Liver (tissue), 3 donors: ENCODE data around the gene KRCC1.

Experiments
- EGR1 ChIP-seq, 2 donors: IDR thresholded peaks; 2 replicates each; pipeline ENCODE4 v1.6.1; 2016 to 2018; ENCODE audit warnings: antibody characterized with exemption in 2 of 2, low read depth in 2 of 2
- FOXA1 ChIP-seq: IDR thresholded peaks from 2 replicates; pipeline ENCODE4 v1.6.1; 2016; ENCODE audit warnings: antibody characterized with exemption
- HNF4A ChIP-seq, 2 donors: conservative IDR thresholded peaks; 2 replicates each; pipeline ENCODE4 v1.6.1; 2016; ENCODE audit warnings: antibody characterized with exemption in 2 of 2, mild to moderate bottlenecking in 2 of 2
- HNF4G ChIP-seq: IDR thresholded peaks from 2 replicates; pipeline ENCODE4 v1.6.1; 2016; ENCODE audit warnings: antibody characterized with exemption
- JUND ChIP-seq, 2 donors: IDR thresholded peaks; 2 replicates each; pipeline ENCODE4 v1.6.1; 2016; ENCODE audit warnings: antibody characterized with exemption in 2 of 2
- MAX ChIP-seq: IDR thresholded peaks from 2 replicates; pipeline ENCODE4 v1.6.1; 2016; ENCODE audit warnings: antibody characterized with exemption
- NR2F2 ChIP-seq: IDR thresholded peaks from 2 replicates; pipeline ENCODE4 v1.6.1; 2016; ENCODE audit warnings: antibody characterized with exemption
- RAD21 ChIP-seq, 2 donors: IDR thresholded peaks; 2 replicates each; pipeline ENCODE4 v1.6.1; 2016; ENCODE audit warnings: antibody characterized with exemption in 2 of 2, mild to moderate bottlenecking in 2 of 2
- REST ChIP-seq: IDR thresholded peaks from 2 replicates; pipeline ENCODE4 v1.6.1; 2016; ENCODE audit warnings: antibody characterized with exemption, mild to moderate bottlenecking
- SP1 ChIP-seq: IDR thresholded peaks from 2 replicates; pipeline ENCODE4 v1.6.1; 2018; ENCODE audit warnings: antibody characterized with exemption, mild to moderate bottlenecking
- TAF1 ChIP-seq: conservative IDR thresholded peaks from 2 replicates; pipeline ENCODE4 v1.6.1; 2016; ENCODE audit warnings: antibody characterized with exemption, mild to moderate bottlenecking
- TF ChIP-seq, protein P1 (sequence below): fragments of 150-350 bp; IDR thresholded peaks from 2 replicates; pipeline ENCODE4 v1.5.1; 2017; ENCODE audit warnings: improper control_type of control experiment, low read depth, low read length; ENCODE audit not compliant: missing input control
- TF ChIP-seq, protein P2 (sequence below): IDR thresholded peaks from 2 replicates; pipeline ENCODE4 v1.6.1; 2016; ENCODE audit warnings: antibody characterized with exemption
- donor health status: healthy.
- donor health status: healthy.

- TF ChIP-seq MAX (no peak), REST (no peak), TAF1 (no peak), JUND (IDR thresholded peaks at IDR 0.05) (no peak), SP1 (no peak), RAD21 (IDR thresholded peaks at IDR 0.05) (no peak), FOXA1 (no peak), EGR1 (IDR thresholded peaks at IDR 0.05; ENCODE audit: low read depth in 2 of 2) (no peak), NR2F2 (no peak), HNF4G (no peak), HNF4A (conservative IDR thresholded peaks at IDR 0.05) (no peak)
- TF ChIP-seq, protein P1, sequence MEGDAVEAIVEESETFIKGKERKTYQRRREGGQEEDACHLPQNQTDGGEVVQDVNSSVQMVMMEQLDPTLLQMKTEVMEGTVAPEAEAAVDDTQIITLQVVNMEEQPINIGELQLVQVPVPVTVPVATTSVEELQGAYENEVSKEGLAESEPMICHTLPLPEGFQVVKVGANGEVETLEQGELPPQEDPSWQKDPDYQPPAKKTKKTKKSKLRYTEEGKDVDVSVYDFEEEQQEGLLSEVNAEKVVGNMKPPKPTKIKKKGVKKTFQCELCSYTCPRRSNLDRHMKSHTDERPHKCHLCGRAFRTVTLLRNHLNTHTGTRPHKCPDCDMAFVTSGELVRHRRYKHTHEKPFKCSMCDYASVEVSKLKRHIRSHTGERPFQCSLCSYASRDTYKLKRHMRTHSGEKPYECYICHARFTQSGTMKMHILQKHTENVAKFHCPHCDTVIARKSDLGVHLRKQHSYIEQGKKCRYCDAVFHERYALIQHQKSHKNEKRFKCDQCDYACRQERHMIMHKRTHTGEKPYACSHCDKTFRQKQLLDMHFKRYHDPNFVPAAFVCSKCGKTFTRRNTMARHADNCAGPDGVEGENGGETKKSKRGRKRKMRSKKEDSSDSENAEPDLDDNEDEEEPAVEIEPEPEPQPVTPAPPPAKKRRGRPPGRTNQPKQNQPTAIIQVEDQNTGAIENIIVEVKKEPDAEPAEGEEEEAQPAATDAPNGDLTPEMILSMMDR = no peak
- TF ChIP-seq, protein P2, sequence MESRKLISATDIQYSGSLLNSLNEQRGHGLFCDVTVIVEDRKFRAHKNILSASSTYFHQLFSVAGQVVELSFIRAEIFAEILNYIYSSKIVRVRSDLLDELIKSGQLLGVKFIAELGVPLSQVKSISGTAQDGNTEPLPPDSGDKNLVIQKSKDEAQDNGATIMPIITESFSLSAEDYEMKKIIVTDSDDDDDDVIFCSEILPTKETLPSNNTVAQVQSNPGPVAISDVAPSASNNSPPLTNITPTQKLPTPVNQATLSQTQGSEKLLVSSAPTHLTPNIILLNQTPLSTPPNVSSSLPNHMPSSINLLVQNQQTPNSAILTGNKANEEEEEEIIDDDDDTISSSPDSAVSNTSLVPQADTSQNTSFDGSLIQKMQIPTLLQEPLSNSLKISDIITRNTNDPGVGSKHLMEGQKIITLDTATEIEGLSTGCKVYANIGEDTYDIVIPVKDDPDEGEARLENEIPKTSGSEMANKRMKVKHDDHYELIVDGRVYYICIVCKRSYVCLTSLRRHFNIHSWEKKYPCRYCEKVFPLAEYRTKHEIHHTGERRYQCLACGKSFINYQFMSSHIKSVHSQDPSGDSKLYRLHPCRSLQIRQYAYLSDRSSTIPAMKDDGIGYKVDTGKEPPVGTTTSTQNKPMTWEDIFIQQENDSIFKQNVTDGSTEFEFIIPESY = no peak
Observed at GRCh38 chr2:88036606-88037005, 19.0 kb downstream of the KRCC1 start.
